Heart left ventricle (tissue), 16 donors: ENCODE data around the gene GATA3. TPM values are rescaled to one million over a fixed set of nuclear protein-coding genes. Genes with fewer than 3 reads are reported as not detected.
"Not testable (repeated sequence)": the region's sequence is repeated elsewhere in the genome, so short reads cannot be mapped to it uniquely, and the experiment has no call there.

Experiments used
- ATAC-seq, 4 donors: fragments of 200-7000 bp; cut with Tn5 transposase; one replicate each; pipeline ENCODE4 v1.9.1; 2020 to 2022; ENCODE audit warnings: moderate library complexity in 4 of 4, mild to moderate bottlenecking in 3 of 4, moderate number of reproducible peaks in 1 of 4
- DNase-seq, 5 donors: peaks; one replicate each; pipeline ENCODE4 v3.0.0-alpha.2; 2020
- H3K27ac ChIP-seq, 12 donors: fragments of 200-600 bp; sonication (generic) in 4 of 12; one replicate each; pipeline versions ENCODE4 v1.5.0 to v1.8.0; 2016 to 2022; ENCODE audit warnings: mild to moderate bottlenecking in 2 of 12
- H3K27me3 ChIP-seq, 9 donors: fragments of 200-600 bp; sonication (generic) in 2 of 9; one replicate each; pipeline versions ENCODE4 v1.5.1 to v1.8.0; 2016 to 2022; ENCODE audit warnings: mild to moderate bottlenecking in 3 of 9
- H3K36me3 ChIP-seq, 9 donors: fragments of 200-600 bp; sonication (generic) in 2 of 9; one replicate each; pipeline versions ENCODE4 v1.5.0 to v1.8.0; 2018 to 2022; ENCODE audit warnings: mild to moderate bottlenecking in 2 of 9
- H3K4me1 ChIP-seq, 12 donors: fragments of 200-600 bp; sonication (generic) in 4 of 12; one replicate each; pipeline versions ENCODE4 v1.5.0 to v1.8.0; 2016 to 2022; ENCODE audit warnings: mild to moderate bottlenecking in 3 of 12
- H3K4me3 ChIP-seq, 12 donors: fragments of 200-600 bp; sonication (generic) in 4 of 12; one replicate each; pipeline versions ENCODE4 v1.5.0 to v1.8.0; 2017 to 2022; ENCODE audit warnings: mild to moderate bottlenecking in 9 of 12, moderate library complexity in 4 of 12
- H3K9me3 ChIP-seq, 12 donors: fragments of 200-600 bp; sonication (generic) in 4 of 12; one replicate each; pipeline versions ENCODE4 v1.5.0 to v1.8.0; 2016 to 2022; ENCODE audit warnings: mild to moderate bottlenecking in 1 of 12
- CTCF ChIP-seq, 12 donors: fragments of 200-600 bp; sonication (generic) in 4 of 12; IDR thresholded peaks; one replicate each; pipeline versions ENCODE4 v1.5.0 to v1.8.0; 2018 to 2022; ENCODE audit warnings: antibody characterized with exemption in 12 of 12, mild to moderate bottlenecking in 5 of 12
- POLR2A ChIP-seq, 2 donors: fragments of 450-650 bp; IDR thresholded peaks; one replicate each; pipeline ENCODE4 v1.6.1; 2017; ENCODE audit warnings: antibody characterized with exemption in 2 of 2, mild to moderate bottlenecking in 2 of 2, moderate library complexity in 2 of 2
- WGBS, 4 donors: extraction: QIAGEN DNeasy Blood & Tissue Kit in 2 of 4; methylation state at CpG; one replicate each; pipeline versions ENCODE4 v1.1.5 to v1.1.7; 2013 to 2018; 5-methylcytosine and 5-hydroxymethylcytosine counted together
- intact Hi-C, 10 donors: fragments of 100-400 bp; cut with DNase I; formaldehyde crosslinking; loops; one replicate each; pipeline versions ENCODE4 v1.11.1 to v1.14.2; 2022
- polyA plus RNA-seq, 2 donors: library from polyadenylated mRNA; stranded (reverse); fragments of 200-250 nt; gene quantifications; one replicate each; pipeline ENCODE4 v1.2.3, GENCODE V29; 2013
- total RNA-seq, 9 donors: library from RNA; depleted of rRNA in 2 of 9; stranded (reverse); fragments of >200 nt in 2 of 9; fragmentation: NEBNext Ultra II Directional in 3 of 9; extraction: Animal tissue kit (Norgen Biotek cat#: 25700) in 3 of 9; gene quantifications; one replicate each; pipeline versions ENCODE4 v1.1.0 to v1.2.4, GENCODE V29; 2016 to 2023
- donor health status: ischemic (EF 13 %, LVEDD 7.1; RV severe dilation, severe dysfunction).
- donor health status: healthy with polysubstance abuse.
- donor health status: DM: no; HTN: yes; CAD: no.
- donor health status: DM: no; HTN: no; CAD: no.
- donor health status: ischemic (EF 25% LVEDD 6.9; RV normal size, moderate dysfunction).
- donor health status: ischemic (EF 25% LVEDD 5.7; RV mildly dilated, moderate dysfunction).
- donor health status: healthy.
- donor health status: DM: yes; HTN: yes; CAD: no.
- donor health status: ischemic (EF 35%, LVEDD 5.7; RV mildly dilated, moderate dysfunction).
- donor health status: nonischemic (EF 11% LVEDD 7.7; RV severe dilation, severe dysfunction).
- donor health status: DM: yes; HTN: yes; CAD: no.
- donor health status: PGD.
- donor health status: ischemic (EF 29% LVEDD 5.4; RV normal size, mild dysfunction).
- donor health status: nonischemic (EF 23%, LVEDD 6.1; RV moderate dilation, normal function).

The GATA3 gene
- total and polyA plus RNA-seq, 11 donors: 0.71 to 3.4 (median 1.4) TPM

- ATAC-seq: no peak
- no peak for DNase-seq
- Histone ChIP-seq H3K4me1 (no peaks in the 10 kb centered on the region), H3K36me3 (no peaks in the 10 kb centered on the region), H3K9me3 (no peaks in the 10 kb centered on the region), H3K4me3 (no peak overlapping the region), H3K27ac (no peak overlapping the region), H3K27me3 (peaks cover 0 to 40% (median 9%) of the 10 kb centered on the region in 9 donors)
- TF ChIP-seq POLR2A (IDR thresholded peaks at IDR 0.05): no peak
- 80 to 99% (median 89%) methylated on average over 4 of the region's 4 CpGs for WGBS, 4 donors
- intact Hi-C loops: no loop called here
Observed at GRCh38 chr10:8023321-8023720, 31.2 kb upstream of the GATA3 start.

- H3K27ac ChIP-seq: no peak overlapping the region
- DNase-seq (no peak), ATAC-seq (no peak)
- TF ChIP-seq POLR2A (IDR thresholded peaks at IDR 0.05) (no peak), CTCF (IDR thresholded peaks at IDR 0.05) (no peak)
- peaks cover 0 to 45% (median 9%) of the 10 kb centered on the region in 9 donors for H3K27me3 ChIP-seq
- H3K36me3 ChIP-seq: no peaks in the 10 kb centered on the region
- H3K4me1 ChIP-seq: no peaks in the 10 kb centered on the region
- H3K4me3 ChIP-seq: no peak overlapping the region
- no peaks in the 10 kb centered on the region for H3K9me3 ChIP-seq
- intact Hi-C loops: no loop called here
- WGBS, 4 donors: 91 to 93% (median 92%) methylated on average over 2 of the region's 2 CpGs
Observed at GRCh38 chr10:8023851-8024250, 30.6 kb upstream of the GATA3 start.

- WGBS, 4 donors: 40 to 51% (median 46%) methylated on average over 17 of the region's 17 CpGs
- H3K36me3 ChIP-seq: no peaks in the 10 kb centered on the region
- peaks cover 0 to 69% (median 12%) of the 10 kb centered on the region in 9 donors for H3K27me3 ChIP-seq
- intact Hi-C loops: no loop called here
- H3K4me3 ChIP-seq: no peak overlapping the region
- H3K27ac ChIP-seq: no peak overlapping the region
- ATAC-seq: no peak
- DNase-seq: no peak
- no peaks in the 10 kb centered on the region for H3K9me3 ChIP-seq
- TF ChIP-seq CTCF (IDR thresholded peaks at IDR 0.05) (no peak), POLR2A (IDR thresholded peaks at IDR 0.05) (no peak)
- no peaks in the 10 kb centered on the region for H3K4me1 ChIP-seq
Observed at GRCh38 chr10:8026349-8027259, 27.9 kb upstream of the GATA3 start.

GRCh38 chr10:8031211-8031610, 23.3 kb upstream of the GATA3 start:
- 91 to 98% (median 94%) methylated on average over 5 of the region's 5 CpGs for WGBS, 4 donors
- intact Hi-C loops: loop anchor here in 1 of 10 donors (10.0 kb wide), 1 partner anchor 1174 kb away; no protein-coding TSS in a partner anchor
- not testable (repeated sequence) for H3K4me3 ChIP-seq, H3K36me3 ChIP-seq, H3K9me3 ChIP-seq, DNase-seq, ATAC-seq, H3K27ac ChIP-seq
- H3K27me3 ChIP-seq: peaks cover 22 to 94% (median 56%) of the 10 kb centered on the region in 9 donors
- peaks cover 0 to 30% (median 14%) of the 10 kb centered on the region in 12 donors for H3K4me1 ChIP-seq

GRCh38 chr10:8032558-8032957, 21.9 kb upstream of the GATA3 start:
- intact Hi-C loops: loop anchor here in 1 of 10 donors (10.0 kb wide), 1 partner anchor 1172 kb away; no protein-coding TSS in a partner anchor
- no peak overlapping the region for H3K27ac ChIP-seq
- no peaks in the 10 kb centered on the region for H3K36me3 ChIP-seq
- H3K9me3 ChIP-seq: no peaks in the 10 kb centered on the region
- H3K4me3 ChIP-seq: no peak overlapping the region
- WGBS, 4 donors: 85 to 95% (median 93%) methylated on average over 7 of the region's 7 CpGs
- DNase-seq: no peak
- no peak for TF ChIP-seq POLR2A (IDR thresholded peaks at IDR 0.05)
- TF ChIP-seq CTCF (IDR thresholded peaks at IDR 0.05): no peak
- peaks cover 34 to 95% (median 61%) of the 10 kb centered on the region in 9 donors for H3K27me3 ChIP-seq
- ATAC-seq: no peak
- H3K4me1 ChIP-seq: peaks cover 0 to 43% (median 16%) of the 10 kb centered on the region in 12 donors
